Panc1 (cell line): ENCODE data around the gene MED8.
A peak's percentile ranks its signal among the peaks of the same experiment; 100 is the strongest.

ENCODE experiments used
- POLR2AphosphoS5 ChIP-seq: IDR thresholded peaks from 2 replicates; pipeline ENCODE4 v1.6.1; 2012; ENCODE audit warnings: mild to moderate bottlenecking, low read depth, low read length, moderate library complexity
- TF ChIP-seq, protein P1 (sequence below): fragments of 450-650 bp; IDR thresholded peaks from 2 replicates; pipeline ENCODE4 v1.5.1; 2017; ENCODE audit warnings: mild to moderate bottlenecking

DNA sequence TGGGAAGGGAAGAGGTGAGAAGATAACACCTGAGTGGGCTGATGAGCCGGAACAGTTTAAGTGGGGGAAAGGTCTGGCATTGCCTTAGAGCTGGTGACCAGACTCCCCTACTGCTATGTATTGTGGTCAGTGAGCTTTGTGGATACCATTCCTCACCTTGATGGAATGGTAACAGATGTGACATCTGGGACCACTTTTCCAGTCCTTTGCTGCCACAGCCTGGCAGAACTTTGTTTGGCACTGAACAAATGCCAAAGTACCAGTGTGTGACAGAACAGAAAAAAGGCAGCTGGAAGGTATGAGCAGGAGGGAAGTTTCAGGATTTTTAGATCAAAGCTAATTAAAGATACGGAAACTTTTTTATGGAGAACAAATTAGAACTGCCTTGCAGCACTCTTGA is 6.2 kb downstream of the MED8 start:
- TF ChIP-seq, protein P1, sequence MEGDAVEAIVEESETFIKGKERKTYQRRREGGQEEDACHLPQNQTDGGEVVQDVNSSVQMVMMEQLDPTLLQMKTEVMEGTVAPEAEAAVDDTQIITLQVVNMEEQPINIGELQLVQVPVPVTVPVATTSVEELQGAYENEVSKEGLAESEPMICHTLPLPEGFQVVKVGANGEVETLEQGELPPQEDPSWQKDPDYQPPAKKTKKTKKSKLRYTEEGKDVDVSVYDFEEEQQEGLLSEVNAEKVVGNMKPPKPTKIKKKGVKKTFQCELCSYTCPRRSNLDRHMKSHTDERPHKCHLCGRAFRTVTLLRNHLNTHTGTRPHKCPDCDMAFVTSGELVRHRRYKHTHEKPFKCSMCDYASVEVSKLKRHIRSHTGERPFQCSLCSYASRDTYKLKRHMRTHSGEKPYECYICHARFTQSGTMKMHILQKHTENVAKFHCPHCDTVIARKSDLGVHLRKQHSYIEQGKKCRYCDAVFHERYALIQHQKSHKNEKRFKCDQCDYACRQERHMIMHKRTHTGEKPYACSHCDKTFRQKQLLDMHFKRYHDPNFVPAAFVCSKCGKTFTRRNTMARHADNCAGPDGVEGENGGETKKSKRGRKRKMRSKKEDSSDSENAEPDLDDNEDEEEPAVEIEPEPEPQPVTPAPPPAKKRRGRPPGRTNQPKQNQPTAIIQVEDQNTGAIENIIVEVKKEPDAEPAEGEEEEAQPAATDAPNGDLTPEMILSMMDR = peak; percentile 21
- no peak for TF ChIP-seq POLR2AphosphoS5
